K562 (cell line): ENCODE data around the gene FAM186B. TPM values are rescaled to one million over a fixed set of nuclear protein-coding genes. Genes with fewer than 3 reads are reported as not detected.

Experiments used
- ARNT ChIP-seq, 2 experiments: fragments of 450-650 bp; IDR thresholded peaks; 2 replicates each; pipeline ENCODE4 v1.6.1; 2016; ENCODE audit warnings: mild to moderate bottlenecking in 1 of 2
- EWSR1 ChIP-seq: fragments of 450-650 bp; IDR thresholded peaks from 2 replicates; pipeline ENCODE4 v1.6.1; 2018; ENCODE audit warnings: borderline replicate concordance, mild to moderate bottlenecking, low read depth, moderate library complexity; ENCODE audit not compliant: partially characterized antibody
- GTF2E2 ChIP-seq: fragments of 200-800 bp; sonication (Bioruptor generic); IDR thresholded peaks from 2 replicates; pipeline ENCODE4 v1.6.1; 2016; ENCODE audit warnings: missing genetic modification characterization, missing compliant biosample characterization
- KLF13 ChIP-seq: fragments of 450-650 bp; IDR thresholded peaks from 2 replicates; pipeline ENCODE4 v1.6.1; 2016; ENCODE audit warnings: missing genetic modification characterization, low read depth, mild to moderate bottlenecking, missing compliant biosample characterization, moderate library complexity, borderline replicate concordance
- NFE2 ChIP-seq: IDR thresholded peaks from 2 replicates; pipeline ENCODE4 v1.6.1; 2014; ENCODE audit warnings: antibody characterized with exemption, low read depth
- PHF8 ChIP-seq: fragments of 200-600 bp; sonication (generic); IDR thresholded peaks from 2 replicates; pipeline ENCODE4 v1.6.1; 2012; ENCODE audit warnings: mixed run types, mild to moderate bottlenecking, inconsistent platforms, low read length, moderate library complexity, borderline replicate concordance
- RBM39 ChIP-seq: fragments of 200-400 bp; formaldehyde crosslinking; optimal IDR thresholded peaks from 2 replicates; pipeline ENCODE3; 2018; ENCODE audit warnings: low read depth, low read length
- RFX7 ChIP-seq: fragments of 250-450 bp; sonication (Bioruptor Pico); IDR thresholded peaks from 2 replicates; pipeline ENCODE4 v1.5.1; 2021; ENCODE audit warnings: mild to moderate bottlenecking
- TAF7 ChIP-seq: fragments of 450-650 bp; IDR thresholded peaks from 2 replicates; pipeline ENCODE4 v1.6.1; 2016; ENCODE audit warnings: missing genetic modification characterization, missing compliant biosample characterization
- TARDBP ChIP-seq: fragments of 450-650 bp; IDR thresholded peaks from 2 replicates; pipeline ENCODE4 v1.6.1; 2016
- ZC3H4 ChIP-seq: sonication (generic); formaldehyde crosslinking; IDR thresholded peaks from 2 replicates; pipeline ENCODE4 v1.9.0; 2021; ENCODE audit warnings: missing genetic modification reagents, borderline replicate concordance
- ZNF175 ChIP-seq: fragments of 200-800 bp; sonication (Bioruptor generic); IDR thresholded peaks from 2 replicates; pipeline ENCODE4 v1.6.1; 2016; ENCODE audit warnings: low read depth, mild to moderate bottlenecking, missing genetic modification characterization, missing compliant biosample characterization
- ZNF696 ChIP-seq: fragments of 250-450 bp; sonication (Bioruptor Pico); conservative IDR thresholded peaks from 2 replicates; pipeline ENCODE4 v1.4.0; 2020; ENCODE audit warnings: mild to moderate bottlenecking, moderate library complexity
- polyA plus RNA-seq, 8 experiments: library from polyadenylated mRNA; depleted of rRNA in 4 of 8; stranded (reverse) in 5 of 8; unstranded in 3 of 8; fragments of >200 nt; fragmentation: Nextera tagmentation in 2 of 8; fragmentation: Illumina TruSeq in 1 of 8; extraction: Ambion mirVana in 2 of 8; extraction: Trizol in 1 of 8; gene quantifications; 2 replicates each; pipeline versions ENCODE4 v1.2.1 to v1.2.3, GENCODE V29; 2011 to 2014; ENCODE audit warnings: inconsistent platforms in 1 of 8, missing spikeins in 1 of 8
- total RNA-seq, 7 experiments: library from RNA; depleted of rRNA in 6 of 7; stranded (reverse); fragments of >200 nt in 6 of 7; fragmentation: Illumina TruSeq in 2 of 7; extraction: Trizol in 2 of 7; gene quantifications; 2 replicates each; pipeline versions ENCODE4 v1.2.1 to v1.2.3, GENCODE V29; 2011 to 2021; ENCODE audit warnings: low replicate concordance in 1 of 7
- TF ChIP-seq, protein P1 (sequence below): fragments of 450-650 bp; IDR thresholded peaks from 2 replicates; pipeline ENCODE4 v1.7.0; 2016; ENCODE audit warnings: borderline replicate concordance
- TF ChIP-seq, protein P2 (sequence below), 2 experiments: fragments of 200-800 bp in 1 of 2; sonication (Bioruptor generic) in 1 of 2; sonication (generic) in 1 of 2; formaldehyde crosslinking in 1 of 2; IDR thresholded peaks in 1 of 2; conservative IDR thresholded peaks in 1 of 2; 2 replicates each; pipeline versions ENCODE4 v1.5.0 to v1.6.1; 2016 to 2020; ENCODE audit warnings: missing compliant biosample characterization in 1 of 2, missing genetic modification characterization in 1 of 2, missing genetic modification reagents in 1 of 2
- TF ChIP-seq, protein P3 (sequence below), 3 experiments: fragments of 200-800 bp in 1 of 3; fragments of 250-450 bp in 1 of 3; fragments of 450-650 bp in 1 of 3; sonication (Bioruptor Pico) in 1 of 3; sonication (Bioruptor generic) in 1 of 3; formaldehyde crosslinking in 1 of 3; IDR thresholded peaks; 2 replicates each; pipeline versions ENCODE4 v1.6.1 to v1.8.0; 2016 to 2022; ENCODE audit warnings: mild to moderate bottlenecking in 2 of 3, missing genetic modification characterization in 2 of 3, missing compliant biosample characterization in 1 of 3, moderate library complexity in 1 of 3

The FAM186B gene
- total and polyA plus RNA-seq, 9 of the 15 experiments (the other 6 are each of a cell fraction or from before 2014, with no cell fraction given), result 0.07 to 0.42 (median 0.15) TPM

DNA sequence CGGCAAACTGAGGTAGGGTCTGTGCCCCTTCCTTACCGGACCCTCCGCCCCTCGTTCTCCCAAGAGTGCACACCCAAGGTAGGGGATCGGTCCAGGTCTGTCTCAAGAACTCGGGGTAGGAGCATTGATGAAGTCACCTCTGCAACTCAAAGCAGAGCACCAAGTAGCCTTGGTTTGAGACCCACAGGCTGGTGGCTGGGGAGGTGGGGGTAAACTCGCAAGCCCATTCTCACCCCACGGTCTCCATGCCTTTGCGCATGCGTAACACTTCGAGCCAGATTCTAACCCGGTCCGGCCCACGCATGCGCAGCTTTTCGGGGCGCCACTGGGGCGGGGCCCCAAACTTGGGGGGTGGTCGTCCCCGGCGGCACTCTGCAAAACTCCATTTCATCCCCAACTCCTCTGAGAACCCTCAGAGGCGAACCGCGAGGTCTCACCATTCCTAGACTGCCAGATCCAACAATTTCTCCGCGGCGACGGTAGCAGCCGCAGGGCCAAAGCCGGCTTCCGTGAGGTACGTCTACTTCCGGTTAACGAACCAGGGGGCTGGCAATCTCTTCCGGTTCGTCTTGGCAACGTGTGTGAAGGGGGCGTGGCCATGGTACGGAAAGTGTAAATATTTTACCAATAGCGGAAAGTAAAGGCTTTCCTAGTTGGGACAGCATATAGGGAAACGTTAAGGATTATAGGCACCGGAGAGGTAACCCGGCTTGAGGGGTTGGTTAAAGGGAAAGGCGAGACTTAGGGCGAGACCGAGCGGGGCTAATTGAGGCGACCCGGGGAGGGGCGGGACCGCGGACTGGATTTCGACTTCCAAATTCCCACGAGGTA, 37.6 kb downstream of the FAM186B start, which contains the start of gene MCRS1 (continued):
- TF ChIP-seq, protein P1, sequence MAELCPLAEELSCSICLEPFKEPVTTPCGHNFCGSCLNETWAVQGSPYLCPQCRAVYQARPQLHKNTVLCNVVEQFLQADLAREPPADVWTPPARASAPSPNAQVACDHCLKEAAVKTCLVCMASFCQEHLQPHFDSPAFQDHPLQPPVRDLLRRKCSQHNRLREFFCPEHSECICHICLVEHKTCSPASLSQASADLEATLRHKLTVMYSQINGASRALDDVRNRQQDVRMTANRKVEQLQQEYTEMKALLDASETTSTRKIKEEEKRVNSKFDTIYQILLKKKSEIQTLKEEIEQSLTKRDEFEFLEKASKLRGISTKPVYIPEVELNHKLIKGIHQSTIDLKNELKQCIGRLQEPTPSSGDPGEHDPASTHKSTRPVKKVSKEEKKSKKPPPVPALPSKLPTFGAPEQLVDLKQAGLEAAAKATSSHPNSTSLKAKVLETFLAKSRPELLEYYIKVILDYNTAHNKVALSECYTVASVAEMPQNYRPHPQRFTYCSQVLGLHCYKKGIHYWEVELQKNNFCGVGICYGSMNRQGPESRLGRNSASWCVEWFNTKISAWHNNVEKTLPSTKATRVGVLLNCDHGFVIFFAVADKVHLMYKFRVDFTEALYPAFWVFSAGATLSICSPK, result no peak
- TF ChIP-seq ARNT (IDR thresholded peaks at IDR 0.05) (peak in 1 of 2 experiments; percentile 33; a peak in 1 of 4 replicates), RFX7 (CRISPR knock-in tag) (no peak), RBM39 (no peak), TARDBP (0 out of 2 replicates have a peak, but pooled peaks have one; percentile 25), GTF2E2 (tag) (0 out of 2 replicates have a peak, but pooled peaks have one; percentile 48), ZC3H4 (CRISPR knock-in tag) (0 out of 2 replicates have a peak, but pooled peaks have one; percentile 56), KLF13 (peak; percentile 99), ZNF696 (CRISPR knock-in tag) (no peak), ZNF175 (CRISPR knock-in tag) (no peak), PHF8 (peak; percentile 100), TAF7 (tag) (peak; percentile 93), NFE2 (no peak), EWSR1 (no peak)
- TF ChIP-seq, protein P2, sequence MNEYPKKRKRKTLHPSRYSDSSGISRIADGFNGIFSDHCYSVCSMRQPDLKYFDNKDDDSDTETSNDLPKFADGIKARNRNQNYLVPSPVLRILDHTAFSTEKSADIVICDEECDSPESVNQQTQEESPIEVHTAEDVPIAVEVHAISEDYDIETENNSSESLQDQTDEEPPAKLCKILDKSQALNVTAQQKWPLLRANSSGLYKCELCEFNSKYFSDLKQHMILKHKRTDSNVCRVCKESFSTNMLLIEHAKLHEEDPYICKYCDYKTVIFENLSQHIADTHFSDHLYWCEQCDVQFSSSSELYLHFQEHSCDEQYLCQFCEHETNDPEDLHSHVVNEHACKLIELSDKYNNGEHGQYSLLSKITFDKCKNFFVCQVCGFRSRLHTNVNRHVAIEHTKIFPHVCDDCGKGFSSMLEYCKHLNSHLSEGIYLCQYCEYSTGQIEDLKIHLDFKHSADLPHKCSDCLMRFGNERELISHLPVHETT (CRISPR knock-in tag; conservative IDR thresholded peaks at IDR 0.05 in 1 of 2, IDR thresholded peaks at IDR 0.05 in 1 of 2), result peak in 1 of 2 experiments; percentile 86; a peak in 2 of 4 replicates
- TF ChIP-seq, protein P3, sequence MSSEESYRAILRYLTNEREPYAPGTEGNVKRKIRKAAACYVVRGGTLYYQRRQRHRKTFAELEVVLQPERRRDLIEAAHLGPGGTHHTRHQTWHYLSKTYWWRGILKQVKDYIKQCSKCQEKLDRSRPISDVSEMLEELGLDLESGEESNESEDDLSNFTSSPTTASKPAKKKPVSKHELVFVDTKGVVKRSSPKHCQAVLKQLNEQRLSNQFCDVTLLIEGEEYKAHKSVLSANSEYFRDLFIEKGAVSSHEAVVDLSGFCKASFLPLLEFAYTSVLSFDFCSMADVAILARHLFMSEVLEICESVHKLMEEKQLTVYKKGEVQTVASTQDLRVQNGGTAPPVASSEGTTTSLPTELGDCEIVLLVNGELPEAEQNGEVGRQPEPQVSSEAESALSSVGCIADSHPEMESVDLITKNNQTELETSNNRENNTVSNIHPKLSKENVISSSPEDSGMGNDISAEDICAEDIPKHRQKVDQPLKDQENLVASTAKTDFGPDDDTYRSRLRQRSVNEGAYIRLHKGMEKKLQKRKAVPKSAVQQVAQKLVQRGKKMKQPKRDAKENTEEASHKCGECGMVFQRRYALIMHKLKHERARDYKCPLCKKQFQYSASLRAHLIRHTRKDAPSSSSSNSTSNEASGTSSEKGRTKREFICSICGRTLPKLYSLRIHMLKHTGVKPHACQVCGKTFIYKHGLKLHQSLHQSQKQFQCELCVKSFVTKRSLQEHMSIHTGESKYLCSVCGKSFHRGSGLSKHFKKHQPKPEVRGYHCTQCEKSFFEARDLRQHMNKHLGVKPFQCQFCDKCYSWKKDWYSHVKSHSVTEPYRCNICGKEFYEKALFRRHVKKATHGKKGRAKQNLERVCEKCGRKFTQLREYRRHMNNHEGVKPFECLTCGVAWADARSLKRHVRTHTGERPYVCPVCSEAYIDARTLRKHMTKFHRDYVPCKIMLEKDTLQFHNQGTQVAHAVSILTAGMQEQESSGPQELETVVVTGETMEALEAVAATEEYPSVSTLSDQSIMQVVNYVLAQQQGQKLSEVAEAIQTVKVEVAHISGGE (CRISPR knock-in tag; IDR thresholded peaks at IDR 0.05), result peak in 1 of 3 experiments; percentile 88; a peak in 2 of 6 replicates
